Upper lobe of left lung (tissue), 4 donors: Measurements from ENCODE around the gene TNK2.

ENCODE experiments used
- CTCF ChIP-seq, 6 experiments: fragments of 450-650 bp in 4 of 6; fragments of 200-600 bp in 2 of 6; sonication (generic) in 2 of 6; IDR thresholded peaks; one replicate each; pipeline ENCODE4 v1.5.1; 2016 to 2019; ENCODE audit warnings: antibody characterized with exemption in 6 of 6
- EP300 ChIP-seq, 4 donors: sonication (generic); formaldehyde crosslinking; IDR thresholded peaks; one replicate each; pipeline ENCODE4 v1.5.1; 2017; ENCODE audit warnings: antibody characterized with exemption in 4 of 4, control low read depth in 2 of 4

- no peak for TF ChIP-seq CTCF (IDR thresholded peaks at IDR 0.05)
- no peak for TF ChIP-seq EP300 (IDR thresholded peaks at IDR 0.05)
These were observed 69.6 kb downstream of the TNK2 start for GRCh38 chr3:195838714-195839113.
